ENCODE measurements around the gene BRAF.
A peak's percentile ranks its signal among the peaks of the same experiment; 100 is the strongest.
"Not testable (repeated sequence)": the region's sequence is repeated elsewhere in the genome, so short reads cannot be mapped to it uniquely, and the experiment has no call there.

The BRAF gene

GRCh38 chr7:140697447-140698143 lies 227.1 kb downstream of the BRAF start:
- DNase-seq = no peak

GRCh38 chr7:140696680-140697446 lies 227.9 kb downstream of the BRAF start, which contains the start of gene NDUFB2:
Gene NDUFB2 (plus strand): TSS chr7:140696708. CDS start chr7:140696745, 37 bp downstream.
- peak; percentile 73 to 80 for DNase-seq

- DNase-seq = peak in 1 of 2 experiments; percentile 80
Observed at GRCh38 chr7:140696024-140696679, 228.6 kb downstream of the BRAF start.

- DNase-seq = no peak
Observed at GRCh38 chr7:140695381-140695780, 229.3 kb downstream of the BRAF start.

GRCh38 chr7:140694592-140694991 lies 230.1 kb downstream of the BRAF start:
- no peak for DNase-seq

- DNase-seq = not testable (repeated sequence)
Observed at GRCh38 chr7:140693849-140694248, 230.9 kb downstream of the BRAF start.

- DNase-seq = no peak
Observed at GRCh38 chr7:140691376-140692045, 233.2 kb downstream of the BRAF start.

- no peak for DNase-seq
Observed at GRCh38 chr7:140689199-140690152, 235.3 kb downstream of the BRAF start.

- DNase-seq = no peak
Observed at GRCh38 chr7:140688341-140688740, 236.4 kb downstream of the BRAF start.

GRCh38 chr7:140686921-140687320 lies 237.8 kb downstream of the BRAF start:
- no peak for DNase-seq

GRCh38 chr7:140685407-140686087 lies 239.2 kb downstream of the BRAF start:
- no peak for DNase-seq

- DNase-seq = no peak
Observed at GRCh38 chr7:140684066-140684950, 240.4 kb downstream of the BRAF start.

GRCh38 chr7:140683657-140684056 lies 241.1 kb downstream of the BRAF start:
- no peak for DNase-seq

GRCh38 chr7:140681766-140682165 lies 243.0 kb downstream of the BRAF start:
- no peak for DNase-seq

- DNase-seq = no peak
Observed at GRCh38 chr7:140680886-140681285, 243.8 kb downstream of the BRAF start.

- DNase-seq = no peak
Observed at GRCh38 chr7:140679186-140679585, 245.5 kb downstream of the BRAF start.

- no peak for DNase-seq
Observed at GRCh38 chr7:140678816-140679130, 246.0 kb downstream of the BRAF start.

GRCh38 chr7:140678081-140678815 lies 246.5 kb downstream of the BRAF start:
- DNase-seq = no peak

GRCh38 chr7:140677496-140677895 lies 247.2 kb downstream of the BRAF start:
- DNase-seq = no peak

GRCh38 chr7:140676956-140677355 lies 247.8 kb downstream of the BRAF start:
- not testable (repeated sequence) for DNase-seq

All from Kasumi-1 (cell line).